Testis (tissue), 2 donors: ENCODE measurements around the gene ZMYND12.

ENCODE experiments used
- CTCF ChIP-seq, 3 experiments: fragments of 450-650 bp in 2 of 3; fragments of 200-600 bp in 1 of 3; sonication (generic) in 1 of 3; IDR thresholded peaks; one replicate each; pipeline ENCODE4 v1.5.1; 2016 to 2019; ENCODE audit warnings: antibody characterized with exemption in 3 of 3, mild to moderate bottlenecking in 2 of 3, moderate library complexity in 1 of 3
- POLR2A ChIP-seq: fragments of 450-650 bp; IDR thresholded peaks from one replicate; pipeline ENCODE4 v1.6.1; 2017; ENCODE audit warnings: antibody characterized with exemption, mild to moderate bottlenecking, moderate library complexity

GRCh38 chr1:42430286-42431135 is 25.3 kb downstream of the ZMYND12 start:
- TF ChIP-seq CTCF (IDR thresholded peaks at IDR 0.05) (no peak), POLR2A (no peak)
